Measurements from ENCODE around the gene PARM1.

PARM1 gene

GRCh38 chr4:75087416-75087815 is 154.5 kb downstream of the PARM1 start:
- DNase-seq (ENCODE audit: low spot score) = no peak

DNA sequence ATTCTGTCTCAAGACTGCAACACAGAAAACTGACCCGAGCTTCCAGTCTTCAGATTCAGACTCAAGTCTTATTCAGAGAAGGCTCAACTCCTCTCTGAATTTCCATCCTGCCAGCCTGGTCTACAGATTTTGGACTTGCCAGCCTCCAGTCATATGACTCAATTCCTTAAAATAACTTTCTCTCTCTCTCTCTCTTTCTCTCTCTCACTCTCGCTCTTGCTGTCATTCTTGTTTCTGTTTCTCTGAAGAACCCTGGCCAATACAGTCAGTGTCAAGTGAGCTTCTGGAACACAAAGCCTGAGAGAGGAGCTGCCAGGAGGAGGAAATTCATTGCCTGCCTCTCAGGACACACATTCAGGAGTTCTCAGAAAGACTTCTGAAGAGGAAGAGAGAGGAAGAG is 154.9 kb downstream of the PARM1 start:
- no peak for DNase-seq (ENCODE audit: low spot score)

DNA sequence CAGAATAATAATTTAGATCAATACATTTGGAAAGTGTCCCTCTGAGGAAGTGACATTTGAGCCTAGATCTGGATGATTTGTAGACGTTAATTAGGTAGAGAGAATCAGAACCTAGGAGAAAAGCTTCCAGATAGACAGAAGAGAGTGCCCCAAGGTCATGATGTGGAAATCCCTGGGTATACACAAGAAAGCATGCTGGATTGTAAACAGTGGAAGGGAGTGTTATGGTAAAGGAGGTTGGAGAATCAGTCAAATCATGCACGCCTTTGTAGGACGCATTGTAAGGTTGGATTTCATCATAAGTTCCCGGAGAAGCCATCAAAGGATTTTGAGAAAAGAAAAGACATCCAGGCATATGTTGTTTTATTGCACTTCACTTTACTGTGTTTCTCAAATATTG is 156.3 kb downstream of the PARM1 start:
- DNase-seq (ENCODE audit: low spot score) = no peak

DNA sequence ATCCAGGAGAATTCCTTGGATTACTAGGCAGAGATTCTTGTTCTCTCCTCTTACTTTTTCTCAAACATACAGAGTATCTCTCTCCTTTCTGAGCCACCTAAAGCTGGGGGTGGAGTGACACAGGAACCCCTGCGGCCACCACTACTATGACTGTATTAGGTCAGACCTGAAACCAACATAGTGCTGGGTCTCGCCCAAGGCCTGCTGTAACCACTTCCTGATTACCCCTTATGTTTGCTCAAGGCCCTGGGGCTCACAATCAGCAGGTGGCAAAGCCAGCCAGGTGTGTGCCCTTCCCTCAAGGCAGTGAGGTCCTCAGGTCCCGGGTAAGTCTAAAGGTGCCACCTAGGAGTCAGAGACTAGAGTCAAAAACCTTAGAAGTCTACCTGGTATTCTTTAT is 166.4 kb downstream of the PARM1 start:
- DNase-seq (ENCODE audit: low spot score) = no peak
